Retinal pigment epithelial cell (primary cell): ENCODE data around the gene ARHGEF7.

Experiments
- DNase-seq: peaks from one replicate; pipeline ENCODE4 v3.0.0-alpha.2; 2010; ENCODE audit warnings: low read depth
- H3K4me3 ChIP-seq: 2 replicates; pipeline ENCODE4 v1.5.1; 2011; ENCODE audit warnings: mild to moderate bottlenecking, low read length, control low read depth, moderate library complexity
- CTCF ChIP-seq: conservative IDR thresholded peaks from 2 replicates; pipeline ENCODE4 v1.5.1; 2011; ENCODE audit warnings: low read depth, low read length, control low read depth, inconsistent platforms

ARHGEF7 gene

GRCh38 chr13:111118898-111119607 lies 3.9 kb downstream of the ARHGEF7 start:
- H3K4me3 ChIP-seq = no peak overlapping the region
- TF ChIP-seq CTCF = no peak
- DNase-seq = no peak

GRCh38 chr13:111119966-111120365 lies 4.9 kb downstream of the ARHGEF7 start:
- no peak for TF ChIP-seq CTCF
- no peak overlapping the region for H3K4me3 ChIP-seq
- no peak for DNase-seq

GRCh38 chr13:111120422-111120821 lies 5.3 kb downstream of the ARHGEF7 start:
- H3K4me3 ChIP-seq = no peak overlapping the region
- TF ChIP-seq CTCF = no peak
- DNase-seq = no peak

GRCh38 chr13:111120913-111121312 lies 5.8 kb downstream of the ARHGEF7 start:
- no peak for TF ChIP-seq CTCF
- no peak for DNase-seq
- no peak overlapping the region for H3K4me3 ChIP-seq

GRCh38 chr13:111121506-111121905 lies 6.4 kb downstream of the ARHGEF7 start:
- no peak for DNase-seq
- TF ChIP-seq CTCF = no peak
- no peak overlapping the region for H3K4me3 ChIP-seq

GRCh38 chr13:111122056-111122455 lies 6.9 kb downstream of the ARHGEF7 start:
- DNase-seq = no peak
- no peak overlapping the region for H3K4me3 ChIP-seq
- TF ChIP-seq CTCF = no peak

GRCh38 chr13:111122631-111123030 lies 7.5 kb downstream of the ARHGEF7 start:
- no peak for TF ChIP-seq CTCF
- DNase-seq = no peak

More at GRCh38 chr13:111122631-111123030, 7.5 kb downstream of the ARHGEF7 start:
- H3K4me3 ChIP-seq = no peak overlapping the region
